Heart left ventricle (tissue), 16 donors: ENCODE data around the gene ARSI. TPM values are rescaled to one million over a fixed set of nuclear protein-coding genes. Genes with fewer than 3 reads are reported as not detected.

Experiments used
- ATAC-seq, 4 donors: fragments of 200-7000 bp; cut with Tn5 transposase; one replicate each; pipeline ENCODE4 v1.9.1; 2020 to 2022; ENCODE audit warnings: moderate library complexity in 4 of 4, mild to moderate bottlenecking in 3 of 4, moderate number of reproducible peaks in 1 of 4
- DNase-seq, 5 donors: peaks; one replicate each; pipeline ENCODE4 v3.0.0-alpha.2; 2020
- H3K27ac ChIP-seq, 12 donors: fragments of 200-600 bp; sonication (generic) in 4 of 12; one replicate each; pipeline versions ENCODE4 v1.5.0 to v1.8.0; 2016 to 2022; ENCODE audit warnings: mild to moderate bottlenecking in 2 of 12
- H3K27me3 ChIP-seq, 9 donors: fragments of 200-600 bp; sonication (generic) in 2 of 9; one replicate each; pipeline versions ENCODE4 v1.5.1 to v1.8.0; 2016 to 2022; ENCODE audit warnings: mild to moderate bottlenecking in 3 of 9
- H3K36me3 ChIP-seq, 9 donors: fragments of 200-600 bp; sonication (generic) in 2 of 9; one replicate each; pipeline versions ENCODE4 v1.5.0 to v1.8.0; 2018 to 2022; ENCODE audit warnings: mild to moderate bottlenecking in 2 of 9
- H3K4me1 ChIP-seq, 12 donors: fragments of 200-600 bp; sonication (generic) in 4 of 12; one replicate each; pipeline versions ENCODE4 v1.5.0 to v1.8.0; 2016 to 2022; ENCODE audit warnings: mild to moderate bottlenecking in 3 of 12
- H3K4me3 ChIP-seq, 12 donors: fragments of 200-600 bp; sonication (generic) in 4 of 12; one replicate each; pipeline versions ENCODE4 v1.5.0 to v1.8.0; 2017 to 2022; ENCODE audit warnings: mild to moderate bottlenecking in 9 of 12, moderate library complexity in 4 of 12
- H3K9me3 ChIP-seq, 12 donors: fragments of 200-600 bp; sonication (generic) in 4 of 12; one replicate each; pipeline versions ENCODE4 v1.5.0 to v1.8.0; 2016 to 2022; ENCODE audit warnings: mild to moderate bottlenecking in 1 of 12
- POLR2A ChIP-seq, 2 donors: fragments of 450-650 bp; IDR thresholded peaks; one replicate each; pipeline ENCODE4 v1.6.1; 2017; ENCODE audit warnings: antibody characterized with exemption in 2 of 2, mild to moderate bottlenecking in 2 of 2, moderate library complexity in 2 of 2
- WGBS, 4 donors: extraction: QIAGEN DNeasy Blood & Tissue Kit in 2 of 4; methylation state at CpG; one replicate each; pipeline versions ENCODE4 v1.1.5 to v1.1.7; 2013 to 2018; 5-methylcytosine and 5-hydroxymethylcytosine counted together
- intact Hi-C, 10 donors: fragments of 100-400 bp; cut with DNase I; formaldehyde crosslinking; loops; one replicate each; pipeline versions ENCODE4 v1.11.1 to v1.14.2; 2022
- polyA plus RNA-seq, 2 donors: library from polyadenylated mRNA; stranded (reverse); fragments of 200-250 nt; gene quantifications; one replicate each; pipeline ENCODE4 v1.2.3, GENCODE V29; 2013
- total RNA-seq, 9 donors: library from RNA; depleted of rRNA in 2 of 9; stranded (reverse); fragments of >200 nt in 2 of 9; fragmentation: NEBNext Ultra II Directional in 3 of 9; extraction: Animal tissue kit (Norgen Biotek cat#: 25700) in 3 of 9; gene quantifications; one replicate each; pipeline versions ENCODE4 v1.1.0 to v1.2.4, GENCODE V29; 2016 to 2023
- TF ChIP-seq, protein P1 (sequence below), 12 donors: fragments of 200-600 bp; sonication (generic) in 4 of 12; IDR thresholded peaks; one replicate each; pipeline versions ENCODE4 v1.5.0 to v1.8.0; 2018 to 2022; ENCODE audit warnings: antibody characterized with exemption in 12 of 12, mild to moderate bottlenecking in 5 of 12
- donor health status: ischemic (EF 13 %, LVEDD 7.1; RV severe dilation, severe dysfunction).
- donor health status: healthy with polysubstance abuse.
- donor health status: DM: no; HTN: yes; CAD: no.
- donor health status: DM: no; HTN: no; CAD: no.
- donor health status: ischemic (EF 25% LVEDD 6.9; RV normal size, moderate dysfunction).
- donor health status: ischemic (EF 25% LVEDD 5.7; RV mildly dilated, moderate dysfunction).
- donor health status: healthy.
- donor health status: DM: yes; HTN: yes; CAD: no.
- donor health status: ischemic (EF 35%, LVEDD 5.7; RV mildly dilated, moderate dysfunction).
- donor health status: nonischemic (EF 11% LVEDD 7.7; RV severe dilation, severe dysfunction).
- donor health status: DM: yes; HTN: yes; CAD: no.
- donor health status: PGD.
- donor health status: ischemic (EF 29% LVEDD 5.4; RV normal size, mild dysfunction).
- donor health status: nonischemic (EF 23%, LVEDD 6.1; RV moderate dilation, normal function).

Gene ARSI
- total and polyA plus RNA-seq, 11 donors = 0.12 to 0.95 (median 0.42) TPM; not detected in 3

DNA sequence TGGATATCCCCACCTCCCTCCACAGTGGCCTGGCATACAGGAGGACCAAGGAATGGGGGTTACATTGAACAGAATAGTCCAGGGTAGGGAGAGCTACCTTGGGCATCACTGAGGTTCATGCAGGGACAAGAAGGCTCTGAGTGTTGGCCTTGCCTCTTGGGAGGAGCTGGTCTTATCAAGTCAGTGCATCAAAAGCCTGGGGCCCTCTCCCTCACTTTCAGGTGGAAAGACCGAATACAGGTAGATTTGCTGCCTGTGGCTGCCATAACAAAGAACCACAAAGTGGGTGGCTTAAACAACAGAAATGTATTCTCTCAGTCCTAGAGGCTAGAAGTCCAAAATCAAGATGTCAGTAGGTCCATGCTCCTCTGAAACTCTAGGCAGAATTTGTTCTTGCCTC is 18.5 kb upstream of the ARSI start:
- intact Hi-C loops = no loop called here
- H3K9me3 ChIP-seq = peaks cover 0 to 3% (median 0%) of the 10 kb centered on the region in 12 donors
- ATAC-seq = no peak
- H3K27ac ChIP-seq = no peak overlapping the region
- H3K27me3 ChIP-seq = no peaks in the 10 kb centered on the region
- DNase-seq = no peak
- no peak for TF ChIP-seq POLR2A (IDR thresholded peaks at IDR 0.05)
- TF ChIP-seq, protein P1, sequence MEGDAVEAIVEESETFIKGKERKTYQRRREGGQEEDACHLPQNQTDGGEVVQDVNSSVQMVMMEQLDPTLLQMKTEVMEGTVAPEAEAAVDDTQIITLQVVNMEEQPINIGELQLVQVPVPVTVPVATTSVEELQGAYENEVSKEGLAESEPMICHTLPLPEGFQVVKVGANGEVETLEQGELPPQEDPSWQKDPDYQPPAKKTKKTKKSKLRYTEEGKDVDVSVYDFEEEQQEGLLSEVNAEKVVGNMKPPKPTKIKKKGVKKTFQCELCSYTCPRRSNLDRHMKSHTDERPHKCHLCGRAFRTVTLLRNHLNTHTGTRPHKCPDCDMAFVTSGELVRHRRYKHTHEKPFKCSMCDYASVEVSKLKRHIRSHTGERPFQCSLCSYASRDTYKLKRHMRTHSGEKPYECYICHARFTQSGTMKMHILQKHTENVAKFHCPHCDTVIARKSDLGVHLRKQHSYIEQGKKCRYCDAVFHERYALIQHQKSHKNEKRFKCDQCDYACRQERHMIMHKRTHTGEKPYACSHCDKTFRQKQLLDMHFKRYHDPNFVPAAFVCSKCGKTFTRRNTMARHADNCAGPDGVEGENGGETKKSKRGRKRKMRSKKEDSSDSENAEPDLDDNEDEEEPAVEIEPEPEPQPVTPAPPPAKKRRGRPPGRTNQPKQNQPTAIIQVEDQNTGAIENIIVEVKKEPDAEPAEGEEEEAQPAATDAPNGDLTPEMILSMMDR (IDR thresholded peaks at IDR 0.05) = no peak
- H3K4me3 ChIP-seq = no peak overlapping the region
- H3K4me1 ChIP-seq = peaks cover 0 to 11% (median 6%) of the 10 kb centered on the region in 12 donors
- WGBS, 4 donors = 94 to 100% (median 97%) methylated on average over 1 of the region's 1 CpG
- H3K36me3 ChIP-seq = no peaks in the 10 kb centered on the region

DNA sequence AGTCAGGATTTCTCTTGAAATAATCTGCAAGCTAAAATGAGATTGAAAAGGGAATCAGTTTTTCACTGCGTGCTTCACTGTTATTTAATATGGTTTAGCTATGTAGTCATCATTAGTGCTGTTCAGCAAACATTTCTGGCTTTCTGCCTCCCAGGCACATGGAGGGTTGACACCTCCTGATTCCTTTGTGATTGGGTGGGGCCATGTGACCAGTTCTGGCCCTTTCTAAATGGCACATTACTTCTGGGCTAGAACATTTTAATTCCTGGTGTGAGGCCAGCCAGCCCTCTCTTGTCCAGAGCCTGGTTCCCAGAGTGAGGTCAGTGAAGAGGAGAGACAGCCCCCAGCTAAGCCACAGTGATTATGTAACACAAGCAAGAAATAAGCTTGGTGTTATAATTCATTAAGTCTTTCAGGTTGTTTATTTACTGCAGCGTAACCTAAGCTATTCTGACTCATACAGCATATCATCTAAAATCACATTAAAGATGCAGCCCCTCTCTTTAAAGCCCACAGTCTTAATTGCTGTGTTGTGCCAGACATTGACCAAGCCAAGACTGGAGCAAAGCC is 17.4 kb upstream of the ARSI start:
- peaks cover 0 to 11% (median 6%) of the 10 kb centered on the region in 12 donors for H3K4me1 ChIP-seq
- peak overlapping the region in 2 of 12 donors; percentile 34 to 36 for H3K27ac ChIP-seq
- H3K4me3 ChIP-seq = no peak overlapping the region
- H3K9me3 ChIP-seq = peaks cover 0 to 3% (median 0%) of the 10 kb centered on the region in 12 donors
- H3K36me3 ChIP-seq = no peaks in the 10 kb centered on the region
- 67 to 80% (median 73%) methylated on average over 2 of the region's 2 CpGs for WGBS, 4 donors
- peak; percentile 83 to 91 (median 88) for ATAC-seq
- TF ChIP-seq, protein P1 (IDR thresholded peaks at IDR 0.05) = no peak
- no peak for TF ChIP-seq POLR2A (IDR thresholded peaks at IDR 0.05)
- DNase-seq = peak in 4 of 5 donors; percentile 48 to 81 (median 54)
- intact Hi-C loops = no loop called here
- no peaks in the 10 kb centered on the region for H3K27me3 ChIP-seq

DNA sequence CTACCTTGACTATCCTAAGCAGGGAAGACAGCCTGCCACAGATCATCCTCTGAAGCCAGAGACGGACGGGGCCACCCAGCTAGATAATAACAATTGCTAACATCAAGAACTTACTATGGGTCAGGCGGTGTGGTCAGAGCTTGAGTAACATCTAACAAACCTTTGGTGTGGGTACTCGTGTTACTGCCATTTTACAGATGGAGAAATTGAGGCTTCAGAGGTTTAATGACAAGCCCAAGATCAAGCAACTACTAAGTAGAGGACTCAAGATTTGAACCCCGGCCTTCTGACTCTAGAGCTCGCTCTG is 16.7 kb upstream of the ARSI start:
- Histone ChIP-seq H3K4me1 (peaks cover 0 to 11% (median 6%) of the 10 kb centered on the region in 12 donors), H3K4me3 (no peak overlapping the region), H3K27ac (no peak overlapping the region), H3K36me3 (no peaks in the 10 kb centered on the region), H3K27me3 (no peaks in the 10 kb centered on the region), H3K9me3 (peaks cover 0 to 3% (median 0%) of the 10 kb centered on the region in 12 donors)
- no peak for TF ChIP-seq POLR2A (IDR thresholded peaks at IDR 0.05)
- ATAC-seq (no peak), DNase-seq (no peak)
- intact Hi-C loops = no loop called here
- 92 to 95% (median 93%) methylated on average over 6 of the region's 6 CpGs for WGBS, 4 donors

DNA sequence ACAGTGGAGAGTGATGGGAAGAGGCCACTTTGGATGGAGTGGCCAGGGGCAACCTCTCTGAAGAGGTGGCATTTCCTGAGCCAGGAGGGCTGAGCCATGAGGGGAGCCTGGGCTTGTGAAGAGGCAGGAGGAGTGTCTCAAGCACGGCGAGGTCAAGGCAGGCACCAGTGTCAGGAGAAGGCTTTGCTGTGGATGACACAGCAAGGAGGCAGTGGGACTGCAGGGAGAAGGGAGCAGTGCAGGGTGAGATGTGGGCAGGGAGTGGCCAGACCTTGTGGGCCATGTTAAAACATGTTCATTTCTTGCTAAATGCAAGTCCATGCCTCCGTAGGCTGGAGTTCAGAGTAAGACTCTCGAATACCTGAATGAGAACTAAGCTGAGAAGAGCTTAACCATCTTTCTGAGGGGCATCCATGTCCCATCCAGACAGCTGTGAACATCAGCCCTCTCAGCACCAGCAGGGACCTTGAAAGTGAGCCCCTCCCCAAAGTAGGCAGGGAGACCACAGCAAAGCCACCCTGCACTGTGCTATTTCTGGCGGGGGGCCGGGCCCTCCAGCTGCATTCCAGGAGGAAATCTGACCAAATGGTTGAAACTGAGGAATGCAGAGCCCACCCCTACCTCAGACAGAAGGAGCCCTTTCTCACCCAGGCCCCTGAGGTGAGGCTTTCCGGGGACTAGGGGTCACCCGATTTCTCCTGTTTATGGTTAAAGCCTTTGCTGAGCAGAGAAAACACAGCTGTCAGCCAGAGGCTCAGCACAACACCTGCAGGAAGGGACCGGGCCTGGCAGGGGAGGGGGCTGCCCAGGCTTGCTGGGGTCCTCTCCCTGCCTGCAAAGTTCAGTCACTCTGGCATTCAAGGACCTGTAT is 16.1 kb upstream of the ARSI start:
- Histone ChIP-seq H3K27ac (no peak overlapping the region), H3K36me3 (no peaks in the 10 kb centered on the region), H3K4me3 (no peak overlapping the region), H3K4me1 (peaks cover 0 to 11% (median 6%) of the 10 kb centered on the region in 12 donors), H3K9me3 (peaks cover 0 to 3% (median 0%) of the 10 kb centered on the region in 12 donors), H3K27me3 (no peaks in the 10 kb centered on the region)
- TF ChIP-seq, protein P1 (IDR thresholded peaks at IDR 0.05) = no peak
- TF ChIP-seq POLR2A (IDR thresholded peaks at IDR 0.05) = no peak
- WGBS, 4 donors = 63 to 94% (median 79%) methylated on average over 6 to 9 of the region's 9 CpGs
- intact Hi-C loops = no loop called here
- no peak for ATAC-seq
- no peak for DNase-seq
